Endothelial cell of umbilical vein (primary cell): ENCODE results near the gene ZFAND6.

Experiments used
- CTCF ChIP-seq, 2 donors: IDR thresholded peaks; 1 replicate in 1 of 2; 2 replicates in 1 of 2; pipeline ENCODE4 v1.5.1; 2011; ENCODE audit warnings: low read length in 2 of 2, mild to moderate bottlenecking in 2 of 2, moderate library complexity in 2 of 2, control low read depth in 1 of 2, inconsistent platforms in 1 of 2, low read depth in 1 of 2; ENCODE audit not compliant: insufficient read depth in 1 of 2; ENCODE audit errors: extremely low read depth in 1 of 2
- EZH2 ChIP-seq: IDR thresholded peaks from 2 replicates; pipeline ENCODE4 v1.6.1; 2012; ENCODE audit warnings: borderline replicate concordance, low read depth, mild to moderate bottlenecking, moderate library complexity, low read length, inconsistent platforms; ENCODE audit not compliant: severe bottlenecking
- JUN ChIP-seq: IDR thresholded peaks from 2 replicates; pipeline ENCODE4 v1.6.1; 2011; ENCODE audit warnings: borderline replicate concordance, low read depth; ENCODE audit not compliant: insufficient read length, insufficient read depth
- POLR2AphosphoS5 ChIP-seq: IDR thresholded peaks from 2 replicates; pipeline ENCODE4 v1.6.1; 2012; ENCODE audit warnings: low read depth, mild to moderate bottlenecking, control low read depth, low read length, moderate library complexity; ENCODE audit not compliant: insufficient read depth

- TF ChIP-seq CTCF (IDR thresholded peaks at IDR 0.05; ENCODE audit: extremely low read depth in 1 of 2, insufficient read depth in 1 of 2, low read depth in 1 of 2, low read length in 2 of 2) (no peak), JUN (no peak), EZH2 (no peak), POLR2AphosphoS5 (no peak)
These were observed 81.4 kb downstream of the ZFAND6 start for GRCh38 chr15:80140909-80141308.
